Measurements from ENCODE around the gene HNRNPK. TPM values are rescaled to one million over a fixed set of nuclear protein-coding genes. Genes with fewer than 3 reads are reported as not detected.

HNRNPK gene
- total RNA-seq, 1 experiment from 2014 or later, result 723 TPM

DNA sequence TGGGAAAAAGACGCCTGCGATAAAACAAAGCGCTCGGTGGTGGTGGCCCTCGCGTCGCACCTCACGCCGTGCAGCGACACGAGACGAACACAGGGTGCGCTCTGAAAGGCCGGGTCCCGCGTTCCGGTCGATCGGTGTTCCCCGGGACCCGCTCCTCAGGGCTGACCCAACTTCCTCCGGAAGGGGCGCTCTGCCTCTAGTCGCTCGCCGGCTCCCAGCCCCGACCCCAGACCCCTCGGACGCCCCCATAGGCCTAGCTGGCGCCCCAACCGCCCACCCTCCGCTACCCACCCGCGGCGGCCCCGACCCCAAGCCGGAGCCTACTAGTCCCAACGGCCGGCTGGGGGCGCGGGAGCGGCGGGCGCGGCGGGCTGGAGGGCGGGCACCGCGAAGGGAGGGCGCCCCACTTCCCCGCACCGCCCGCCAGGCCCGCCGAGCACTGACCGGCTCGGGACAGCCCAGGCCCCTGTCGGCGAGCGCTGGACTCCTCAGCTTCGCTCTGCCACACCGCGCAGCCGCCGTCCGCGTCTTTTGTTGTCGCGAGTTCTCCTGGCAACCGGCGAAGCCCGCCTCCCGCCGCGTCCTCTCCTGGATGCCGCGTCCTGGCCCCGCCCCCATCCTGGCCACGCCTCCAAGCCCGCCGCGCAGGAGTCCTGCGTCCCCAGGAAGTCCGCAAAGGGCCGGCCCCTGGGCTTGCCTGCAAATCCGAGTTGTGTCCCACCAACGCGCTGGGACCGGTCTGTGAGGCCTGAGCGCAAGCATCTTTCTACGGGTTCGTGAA lies 58.9 kb downstream of the HNRNPK start, which contains the start of gene KIF27 (continued):
- TF ChIP-seq SP1 (CRISPR knock-in tag; conservative IDR thresholded peaks at IDR 0.05) (peak; percentile 77), RORB (CRISPR knock-in tag; IDR thresholded peaks at IDR 0.05) (no peak), TP53 (CRISPR knock-in tag; IDR thresholded peaks at IDR 0.05) (peak; percentile 75; the same call in 1 of the 2 replicates), MYBL2 (CRISPR knock-in tag; IDR thresholded peaks at IDR 0.05) (no peak), FOXP1 (CRISPR knock-in tag; IDR thresholded peaks at IDR 0.05; ENCODE audit: borderline replicate concordance) (peak; percentile 91), MAX (CRISPR knock-in tag; IDR thresholded peaks at IDR 0.05) (peak; percentile 88), CREB1 (CRISPR knock-in tag; IDR thresholded peaks at IDR 0.05) (no peak), NFYB (CRISPR knock-in tag; conservative IDR thresholded peaks at IDR 0.05; ENCODE audit: low read depth) (peak; percentile 37; the same call in 1 of the 2 replicates), ZNF138 (CRISPR knock-in tag; conservative IDR thresholded peaks at IDR 0.05) (0 out of 2 replicates have a peak, but pooled peaks have one; percentile 49), IRF2 (CRISPR knock-in tag; IDR thresholded peaks at IDR 0.05; ENCODE audit: borderline replicate concordance, low read depth) (0 out of 2 replicates have a peak, but pooled peaks have one; percentile 24), CTCF (IDR thresholded peaks at IDR 0.05) (no peak; the same call in 1 of the 2 replicates), ZNF263 (CRISPR knock-in tag; IDR thresholded peaks at IDR 0.05; ENCODE audit: low read depth) (peak; percentile 11; the same call in 1 of the 2 replicates), E2F4 (CRISPR knock-in tag; IDR thresholded peaks at IDR 0.05; ENCODE audit: borderline replicate concordance, low read depth) (peak; percentile 25; the same call in 1 of the 2 replicates), ELF4 (CRISPR knock-in tag; IDR thresholded peaks at IDR 0.05; ENCODE audit: low read depth) (peak; percentile 77), JAZF1 (CRISPR knock-in tag; IDR thresholded peaks at IDR 0.05) (no peak), ZNF671 (CRISPR knock-in tag; IDR thresholded peaks at IDR 0.05) (peak; percentile 92), TCF7 (CRISPR knock-in tag; IDR thresholded peaks at IDR 0.05; ENCODE audit: low read depth) (peak; percentile 88; the same call in 1 of the 2 replicates), KAT7 (CRISPR knock-in tag; IDR thresholded peaks at IDR 0.05; ENCODE audit: borderline replicate concordance) (no peak; the same call in 1 of the 2 replicates), PRRX2 (CRISPR knock-in tag; IDR thresholded peaks at IDR 0.05) (0 out of 2 replicates have a peak, but pooled peaks have one; percentile 57), ZBTB43 (CRISPR knock-in tag; IDR thresholded peaks at IDR 0.05) (peak; percentile 79; the same call in 1 of the 2 replicates), E2F1 (CRISPR knock-in tag; IDR thresholded peaks at IDR 0.05) (0 out of 2 replicates have a peak, but pooled peaks have one; percentile 60), CDX4 (CRISPR knock-in tag; IDR thresholded peaks at IDR 0.05; ENCODE audit: borderline replicate concordance) (no peak), NR2C2 (CRISPR knock-in tag; IDR thresholded peaks at IDR 0.05) (no peak), ZNF232 (CRISPR knock-in tag; IDR thresholded peaks at IDR 0.05) (peak; percentile 90), MLX (CRISPR knock-in tag; IDR thresholded peaks at IDR 0.05) (no peak), NR1H2 (CRISPR knock-in tag; IDR thresholded peaks at IDR 0.05) (no peak), ZNF121 (CRISPR knock-in tag; IDR thresholded peaks at IDR 0.05) (no peak), OVOL2 (CRISPR knock-in tag; IDR thresholded peaks at IDR 0.05; ENCODE audit: borderline replicate concordance) (no peak)
- TF ChIP-seq, protein P1, sequence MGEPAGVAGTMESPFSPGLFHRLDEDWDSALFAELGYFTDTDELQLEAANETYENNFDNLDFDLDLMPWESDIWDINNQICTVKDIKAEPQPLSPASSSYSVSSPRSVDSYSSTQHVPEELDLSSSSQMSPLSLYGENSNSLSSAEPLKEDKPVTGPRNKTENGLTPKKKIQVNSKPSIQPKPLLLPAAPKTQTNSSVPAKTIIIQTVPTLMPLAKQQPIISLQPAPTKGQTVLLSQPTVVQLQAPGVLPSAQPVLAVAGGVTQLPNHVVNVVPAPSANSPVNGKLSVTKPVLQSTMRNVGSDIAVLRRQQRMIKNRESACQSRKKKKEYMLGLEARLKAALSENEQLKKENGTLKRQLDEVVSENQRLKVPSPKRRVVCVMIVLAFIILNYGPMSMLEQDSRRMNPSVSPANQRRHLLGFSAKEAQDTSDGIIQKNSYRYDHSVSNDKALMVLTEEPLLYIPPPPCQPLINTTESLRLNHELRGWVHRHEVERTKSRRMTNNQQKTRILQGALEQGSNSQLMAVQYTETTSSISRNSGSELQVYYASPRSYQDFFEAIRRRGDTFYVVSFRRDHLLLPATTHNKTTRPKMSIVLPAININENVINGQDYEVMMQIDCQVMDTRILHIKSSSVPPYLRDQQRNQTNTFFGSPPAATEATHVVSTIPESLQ (CRISPR knock-in tag; IDR thresholded peaks at IDR 0.05), result no peak
